GM18520 (cell line): ENCODE measurements around the gene SORD.
"Not testable (repeated sequence)": the region's sequence is repeated elsewhere in the genome, so short reads cannot be mapped to it uniquely, and the experiment has no call there.

Experiments used
- ATAC-seq: cut with Tn5 transposase; IDR thresholded peaks from one replicate; pipeline ENCODE4 v1.9.1; 2021; ENCODE audit not compliant: unreplicated experiment

The SORD gene

GRCh38 chr15:45058690-45059675 is 36.0 kb downstream of the SORD start:
- not testable (repeated sequence) for ATAC-seq

GRCh38 chr15:45062301-45062700 is 39.3 kb downstream of the SORD start:
- not testable (repeated sequence) for ATAC-seq

DNA sequence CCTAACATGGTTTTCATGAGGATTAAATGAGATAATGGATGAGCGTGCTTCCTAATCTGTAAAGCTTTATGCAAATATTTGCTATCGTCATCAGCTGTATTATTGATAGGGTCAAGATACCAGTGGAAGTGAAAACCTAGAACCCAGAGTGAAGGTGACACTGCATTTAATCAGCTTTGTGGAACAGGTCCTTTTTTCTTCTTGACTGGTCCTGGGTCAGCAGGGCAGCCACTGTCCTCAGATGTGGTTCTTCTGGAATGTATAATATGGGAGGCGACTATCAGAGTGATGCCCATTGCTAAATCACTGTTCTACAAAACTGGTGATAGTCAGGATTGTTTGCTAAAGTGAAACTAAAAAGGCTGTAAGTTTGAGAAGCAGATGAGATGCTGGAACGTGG is 41.4 kb downstream of the SORD start:
- no peak for ATAC-seq

- ATAC-seq, result not testable (repeated sequence)
These were observed 47.0 kb downstream of the SORD start for GRCh38 chr15:45069942-45070360.

GRCh38 chr15:45073602-45074001 is 50.6 kb downstream of the SORD start:
- not testable (repeated sequence) for ATAC-seq

DNA sequence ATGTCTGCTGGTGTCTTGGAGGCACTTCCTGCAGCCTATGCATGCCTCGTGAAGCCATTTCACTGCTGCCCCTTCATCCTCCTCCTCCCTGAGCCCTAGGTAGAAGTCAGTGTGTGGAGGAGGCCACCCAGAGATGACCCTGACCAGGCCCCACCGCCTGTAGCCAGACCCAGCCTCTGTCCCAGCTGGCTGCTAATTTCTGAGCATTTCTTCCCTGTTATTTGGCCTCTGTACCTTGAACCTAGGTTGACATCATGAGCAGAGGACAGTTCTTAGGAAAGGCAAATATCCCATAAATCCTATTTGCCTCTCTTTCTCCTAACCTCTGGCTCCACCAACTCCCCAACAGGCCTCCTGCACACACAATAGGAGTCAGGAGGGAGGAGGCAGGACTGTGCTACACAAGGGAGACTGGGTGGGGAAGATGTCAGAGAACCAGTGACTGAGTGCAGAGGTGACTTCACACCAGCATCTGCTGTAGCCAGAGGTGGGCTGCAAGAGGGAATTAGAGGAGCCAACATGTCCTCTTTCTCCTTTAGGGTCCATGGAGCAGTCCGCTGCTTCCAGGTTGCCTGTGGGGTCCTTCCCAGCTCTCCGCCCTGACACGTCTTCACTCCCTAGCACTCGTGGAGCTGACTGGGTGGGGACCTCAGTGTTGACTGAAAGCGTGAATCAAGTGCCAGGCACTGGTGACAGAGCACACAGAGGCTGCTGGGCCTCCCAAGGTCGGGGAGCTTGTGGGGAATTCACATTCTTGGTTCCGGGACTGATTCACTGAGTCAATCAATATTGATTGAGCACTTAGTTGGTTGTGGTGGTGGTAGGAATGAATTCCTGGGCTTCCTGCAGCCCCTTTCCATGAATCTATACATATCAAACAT is 52.7 kb downstream of the SORD start:
- ATAC-seq, result not testable (repeated sequence)

DNA sequence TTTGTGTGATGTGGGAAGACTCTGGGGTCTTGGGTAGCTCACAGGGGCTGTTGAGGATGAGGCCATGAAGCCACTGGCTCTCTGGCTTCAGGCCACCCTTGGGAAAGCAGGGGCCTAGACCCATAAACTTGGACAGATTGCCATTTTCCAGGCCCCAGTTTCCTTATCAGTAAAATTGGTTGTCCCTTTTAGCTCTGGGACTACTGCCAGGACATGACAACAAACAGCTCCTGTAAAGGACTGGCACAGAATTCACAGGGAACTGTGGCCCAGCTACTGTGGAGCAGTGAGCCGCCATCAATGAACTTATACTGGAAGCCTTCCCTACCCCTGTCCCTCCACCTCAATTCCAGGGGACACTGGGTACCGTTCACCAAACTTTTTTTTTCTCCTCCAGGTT is 54.4 kb downstream of the SORD start:
- not testable (repeated sequence) for ATAC-seq

DNA sequence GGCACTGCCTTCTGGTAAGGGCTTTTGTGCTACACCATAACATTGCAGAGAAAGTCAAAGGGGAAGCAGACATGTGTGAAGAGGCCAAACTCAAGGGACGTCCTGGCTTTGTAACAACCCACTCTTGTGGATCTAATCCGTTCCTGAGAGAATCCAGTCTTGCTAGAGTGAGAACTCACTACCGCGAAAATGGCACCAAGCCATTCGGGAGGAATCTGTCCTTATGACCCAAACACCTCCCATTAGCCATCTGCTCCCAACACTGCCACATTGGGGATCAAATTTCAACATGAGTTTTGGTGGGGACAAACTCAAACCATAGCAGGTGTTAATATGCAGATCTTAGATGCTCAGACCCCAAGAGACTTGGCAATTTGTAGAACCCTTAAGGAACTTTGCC is 56.2 kb downstream of the SORD start:
- ATAC-seq, result not testable (repeated sequence)

GRCh38 chr15:45079628-45080246 is 56.7 kb downstream of the SORD start:
- not testable (repeated sequence) for ATAC-seq

- ATAC-seq, result not testable (repeated sequence)
These were observed 57.6 kb downstream of the SORD start for GRCh38 chr15:45080593-45080992.

DNA sequence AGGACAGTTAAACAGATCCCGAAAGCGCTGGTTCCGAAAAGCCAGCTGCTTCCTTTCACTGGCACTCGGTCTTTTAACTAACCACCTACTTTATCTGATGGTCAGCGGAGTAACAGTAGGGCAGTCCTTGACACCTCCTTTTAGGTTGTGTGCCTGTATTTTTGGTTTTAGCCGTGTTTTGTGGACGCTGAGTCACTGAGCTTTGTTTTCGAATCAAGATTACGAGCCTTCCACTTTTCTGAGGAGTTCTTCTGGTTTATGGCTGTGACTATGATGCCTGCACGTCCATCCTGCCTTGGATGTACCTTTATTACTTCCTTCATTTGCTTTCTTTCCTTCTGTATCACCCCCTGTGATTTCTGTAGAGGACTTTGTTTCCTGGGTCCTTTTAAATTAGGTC is 59.4 kb downstream of the SORD start:
- not testable (repeated sequence) for ATAC-seq

GRCh38 chr15:45083223-45083622 is 60.2 kb downstream of the SORD start:
- ATAC-seq, result no peak

DNA sequence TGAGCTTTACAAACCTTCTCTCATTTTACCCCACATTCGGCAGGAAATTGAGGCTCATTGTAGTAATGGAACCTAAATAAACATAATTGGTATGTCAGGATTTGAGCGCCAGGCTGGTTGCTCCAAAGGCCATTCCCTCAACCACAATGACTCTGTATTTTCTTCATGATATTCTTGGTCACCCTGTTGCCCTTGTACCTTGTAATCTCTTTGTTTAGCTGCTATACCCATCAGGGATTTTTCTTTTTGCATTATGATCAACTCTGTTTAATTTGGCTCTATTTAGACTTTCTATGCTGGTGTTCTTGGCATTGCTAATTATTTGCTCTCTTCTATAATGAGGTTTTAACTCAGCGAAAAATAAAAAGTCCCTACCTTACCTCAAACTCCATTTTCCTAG is 61.2 kb downstream of the SORD start:
- ATAC-seq, result no peak

GRCh38 chr15:45087513-45087912 is 64.5 kb downstream of the SORD start:
- no peak for ATAC-seq

- ATAC-seq, result no peak
These were observed 66.1 kb downstream of the SORD start for GRCh38 chr15:45088801-45089711.

DNA sequence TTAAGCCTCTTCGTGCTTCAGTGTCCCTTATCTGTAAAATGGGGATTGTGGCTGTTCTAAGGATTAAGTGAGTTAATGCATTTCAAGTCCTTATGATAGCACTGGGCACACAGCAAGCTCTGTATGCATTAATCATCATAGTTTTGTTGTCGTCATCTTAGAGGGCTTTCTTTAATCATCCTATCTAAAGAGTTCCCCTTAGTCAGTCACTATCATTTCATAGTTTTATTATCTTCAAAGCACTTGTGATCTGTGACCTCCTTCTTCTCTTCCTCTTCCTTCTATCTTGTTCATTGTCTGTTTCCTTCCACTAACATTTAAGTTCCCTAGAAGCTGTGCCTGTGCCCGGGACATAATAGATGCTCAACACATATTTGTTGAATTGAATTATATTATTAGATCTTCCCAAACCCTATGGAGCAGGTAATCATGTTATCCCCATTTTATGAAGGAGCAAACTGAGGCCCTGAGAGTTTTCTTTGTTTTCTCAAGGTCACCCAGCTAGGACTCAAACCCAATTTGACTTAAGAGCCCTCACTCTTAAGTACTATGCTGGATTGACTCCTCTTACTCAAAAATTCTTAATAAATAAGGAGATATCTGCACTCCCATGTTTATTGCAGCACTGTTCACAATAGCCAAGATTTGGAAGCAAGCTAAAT is 66.8 kb downstream of the SORD start:
- no peak for ATAC-seq

DNA sequence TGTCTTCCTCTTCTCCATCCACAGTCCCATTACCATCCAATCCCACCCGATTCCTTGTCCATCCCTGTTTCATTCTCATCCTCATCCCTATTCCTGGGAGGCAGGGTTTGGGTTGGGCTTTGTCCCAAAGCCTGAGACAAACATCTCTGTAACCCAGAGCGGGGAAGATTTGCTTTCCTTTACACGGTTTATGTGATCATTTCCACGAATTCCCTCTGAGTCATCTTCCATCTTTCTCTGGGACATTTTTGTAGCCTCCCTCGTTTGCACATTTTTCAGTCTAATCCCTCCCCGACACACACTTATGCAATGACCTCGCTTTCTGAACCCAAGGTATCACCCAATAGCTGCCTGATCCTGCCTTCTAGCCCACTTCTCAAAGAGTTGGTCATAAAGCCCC is 68.2 kb downstream of the SORD start:
- ATAC-seq, result no peak

DNA sequence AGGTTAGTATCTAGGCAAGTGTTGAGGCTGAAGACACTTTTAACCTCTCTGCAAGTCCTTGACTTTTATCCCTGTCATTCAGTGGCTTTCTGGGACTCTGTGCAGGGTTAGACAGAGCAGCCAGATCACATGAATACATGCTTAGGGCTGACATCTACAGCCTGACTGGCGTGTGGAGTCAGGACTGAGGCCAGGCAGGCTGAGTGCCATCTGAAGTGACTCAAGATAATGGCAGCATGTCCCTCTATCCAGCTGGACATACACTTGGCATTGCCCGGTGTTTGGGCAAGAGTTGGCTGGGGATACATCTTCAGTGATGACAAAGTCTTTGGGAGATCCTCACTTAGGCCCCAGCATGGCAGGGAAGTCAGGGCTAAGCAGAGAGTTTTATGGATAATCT is 68.6 kb downstream of the SORD start:
- no peak for ATAC-seq

DNA sequence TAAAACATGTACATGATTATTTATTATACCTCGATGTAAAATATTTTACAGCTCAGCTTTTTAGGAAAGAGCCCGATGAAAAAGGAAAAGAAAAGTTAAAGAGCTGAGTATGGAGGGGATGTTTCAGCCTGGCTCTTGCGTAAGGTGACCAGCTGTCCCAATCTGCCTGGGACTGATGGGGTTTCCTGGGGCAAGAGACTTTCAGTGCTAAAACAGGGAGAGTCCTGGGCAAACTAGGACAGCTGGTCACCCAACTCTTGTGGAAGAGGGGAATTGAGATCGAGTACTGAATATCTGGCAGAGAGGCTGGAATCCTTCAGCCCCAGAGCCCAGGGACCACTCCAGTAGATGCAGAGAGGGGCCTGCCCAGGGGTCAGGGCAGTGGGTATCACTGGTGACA is 70.0 kb downstream of the SORD start:
- ATAC-seq, result no peak
